Karpas-422 (cell line): ENCODE results near the gene PIK3IP1. TPM values are rescaled to one million over a fixed set of nuclear protein-coding genes. Genes with fewer than 3 reads are reported as not detected.

Experiments used
- DNase-seq: peaks from one replicate; pipeline ENCODE4 v3.0.0-alpha.2; 2015
- H2AFZ ChIP-seq: fragments of 200-600 bp; sonication (generic); 2 replicates; pipeline ENCODE4 v1.6.1; 2014; ENCODE audit warnings: antibody characterized with exemption, low read length, mixed read lengths
- H3K27ac ChIP-seq: fragments of 200-600 bp; sonication (generic); 2 replicates; pipeline ENCODE4 v1.5.1; 2014; ENCODE audit warnings: mild to moderate bottlenecking, low read length, moderate library complexity
- H3K27me3 ChIP-seq: fragments of 200-600 bp; sonication (generic); 2 replicates; pipeline ENCODE4 v1.6.1; 2014; ENCODE audit warnings: low read length, mixed read lengths
- H3K36me3 ChIP-seq: fragments of 200-600 bp; sonication (generic); 2 replicates; pipeline ENCODE4 v1.6.1; 2014; ENCODE audit warnings: low read length, mixed read lengths; ENCODE audit not compliant: insufficient read depth
- H3K4me1 ChIP-seq: fragments of 200-600 bp; sonication (generic); 2 replicates; pipeline ENCODE4 v1.6.1; 2014; ENCODE audit warnings: mild to moderate bottlenecking, low read length, mixed read lengths
- H3K4me2 ChIP-seq: fragments of 200-600 bp; sonication (generic); 2 replicates; pipeline ENCODE4 v1.6.1; 2014; ENCODE audit warnings: low read length, low read depth, mild to moderate bottlenecking; ENCODE audit not compliant: poor library complexity, severe bottlenecking
- H3K4me3 ChIP-seq: fragments of 200-600 bp; sonication (generic); 2 replicates; pipeline ENCODE4 v1.5.1; 2014; ENCODE audit warnings: mild to moderate bottlenecking, antibody characterized with exemption, low read length, mixed read lengths
- H3K79me2 ChIP-seq: fragments of 200-600 bp; sonication (generic); 2 replicates; pipeline ENCODE4 v1.6.1; 2014; ENCODE audit warnings: mild to moderate bottlenecking, low read length, mixed read lengths
- H3K9ac ChIP-seq: fragments of 200-600 bp; sonication (generic); 2 replicates; pipeline ENCODE4 v1.6.0; 2014; ENCODE audit warnings: low read length
- H3K9me2 ChIP-seq: fragments of 200-600 bp; sonication (generic), shearing (Covaris generic); replicated peaks from 2 replicates; pipeline ENCODE4 v1.6.0; 2014; ENCODE audit warnings: mild to moderate bottlenecking, low read length, moderate library complexity; ENCODE audit not compliant: insufficient read depth
- H3K9me3 ChIP-seq: fragments of 300-700, 200-600 bp; sonication (generic); 2 replicates; pipeline ENCODE4 v1.6.1; 2014; ENCODE audit warnings: low read length, mixed read lengths
- H4K20me1 ChIP-seq: fragments of 200-600 bp; sonication (generic); 2 replicates; pipeline ENCODE4 v1.6.1; 2014; ENCODE audit warnings: mild to moderate bottlenecking, antibody characterized with exemption, low read length, low read depth; ENCODE audit not compliant: insufficient read depth
- total RNA-seq: library from RNA; depleted of rRNA; stranded (reverse); fragments of >200 nt; shearing (Covaris generic); gene quantifications from 2 replicates; pipeline ENCODE4 v1.2.3, GENCODE V29; 2014; ENCODE audit warnings: low replicate concordance

The PIK3IP1 gene
- total RNA-seq, 1 experiment from 2014 or later: 17.9 TPM

- Histone ChIP-seq H3K4me3 (peak overlapping the region; percentile 87), H4K20me1 (no peaks in the 10 kb centered on the region), H3K4me1 (peaks cover 81% of the 10 kb centered on the region)
Measured at GRCh38 chr22:31287818-31288495, 4.3 kb downstream of the PIK3IP1 start.

GRCh38 chr22:31286360-31287255 lies 5.7 kb downstream of the PIK3IP1 start:
- H3K9me3 ChIP-seq: no peaks in the 10 kb centered on the region
- H3K36me3 ChIP-seq: no peaks in the 10 kb centered on the region
- no peaks in the 10 kb centered on the region for H3K27me3 ChIP-seq
- peak overlapping the region; percentile 56 for H3K27ac ChIP-seq
- H3K9ac ChIP-seq: no peak overlapping the region
- H3K4me2 ChIP-seq: no peak overlapping the region
- peaks cover 67% of the 10 kb centered on the region for H3K4me1 ChIP-seq
- DNase-seq: no peak
- H3K9me2 ChIP-seq: no peaks in the 10 kb centered on the region
- H2AFZ ChIP-seq: no peak overlapping the region
- H4K20me1 ChIP-seq: no peaks in the 10 kb centered on the region
- no peaks in the 10 kb centered on the region for H3K79me2 ChIP-seq
- H3K4me3 ChIP-seq: no peak overlapping the region

More at GRCh38 chr22:31287818-31288495, 4.3 kb downstream of the PIK3IP1 start:
- Histone ChIP-seq H3K79me2 (no peaks in the 10 kb centered on the region), H3K27me3 (no peaks in the 10 kb centered on the region), H3K9me3 (no peaks in the 10 kb centered on the region), H2AFZ (no peak overlapping the region), H3K9me2 (no peaks in the 10 kb centered on the region), H3K4me2 (peak overlapping the region; percentile 84), H3K9ac (peak overlapping the region; percentile 65), H3K36me3 (no peaks in the 10 kb centered on the region), H3K27ac (peak overlapping the region; percentile 88)
- DNase-seq: peak; percentile 72

GRCh38 chr22:31284281-31285155 lies 7.8 kb downstream of the PIK3IP1 start:
- Histone ChIP-seq H3K4me3 (no peak overlapping the region), H3K9ac (peak overlapping the region; percentile 16; the same call in 1 of the 2 replicates), H3K27me3 (no peaks in the 10 kb centered on the region), H3K9me2 (no peaks in the 10 kb centered on the region), H2AFZ (no peak overlapping the region), H3K27ac (peak overlapping the region; percentile 56), H3K9me3 (no peaks in the 10 kb centered on the region), H3K4me1 (peaks cover 51% of the 10 kb centered on the region), H3K79me2 (no peaks in the 10 kb centered on the region), H3K36me3 (peaks cover 5% of the 10 kb centered on the region; the same call in 1 of the 2 replicates), H3K4me2 (peak overlapping the region; percentile 12), H4K20me1 (no peaks in the 10 kb centered on the region)
- no peak for DNase-seq

- DNase-seq: no peak
- H3K27ac ChIP-seq: no peak overlapping the region
- H3K4me1 ChIP-seq: peaks cover 35% of the 10 kb centered on the region
Measured at GRCh38 chr22:31282748-31283468, 9.4 kb downstream of the PIK3IP1 start.

GRCh38 chr22:31281733-31282132 lies 10.6 kb downstream of the PIK3IP1 start:
- peaks cover 29% of the 10 kb centered on the region for H3K4me1 ChIP-seq
- no peaks in the 10 kb centered on the region for H3K9me3 ChIP-seq
- no peak overlapping the region for H3K27ac ChIP-seq
- H3K9me2 ChIP-seq: no peaks in the 10 kb centered on the region
- no peak overlapping the region for H3K9ac ChIP-seq
- no peaks in the 10 kb centered on the region for H3K79me2 ChIP-seq
- no peak overlapping the region for H3K4me2 ChIP-seq
- DNase-seq: no peak
- H3K36me3 ChIP-seq: peaks cover 15% of the 10 kb centered on the region
- no peaks in the 10 kb centered on the region for H3K27me3 ChIP-seq
- H2AFZ ChIP-seq: no peak overlapping the region
- no peak overlapping the region for H3K4me3 ChIP-seq
- H4K20me1 ChIP-seq: no peaks in the 10 kb centered on the region

More at GRCh38 chr22:31282748-31283468, 9.4 kb downstream of the PIK3IP1 start:
- Histone ChIP-seq H3K27me3 (no peaks in the 10 kb centered on the region), H3K9ac (no peak overlapping the region), H3K9me3 (no peaks in the 10 kb centered on the region), H3K4me2 (no peak overlapping the region), H4K20me1 (no peaks in the 10 kb centered on the region), H2AFZ (no peak overlapping the region), H3K36me3 (peaks cover 15% of the 10 kb centered on the region), H3K9me2 (no peaks in the 10 kb centered on the region), H3K4me3 (no peak overlapping the region), H3K79me2 (no peaks in the 10 kb centered on the region)

- Histone ChIP-seq H3K27ac (no peak overlapping the region), H3K4me2 (no peak overlapping the region), H3K9me3 (no peaks in the 10 kb centered on the region), H3K9ac (no peak overlapping the region), H4K20me1 (no peaks in the 10 kb centered on the region), H3K4me3 (no peak overlapping the region), H3K79me2 (no peaks in the 10 kb centered on the region), H3K4me1 (peaks cover 11% of the 10 kb centered on the region), H3K27me3 (no peaks in the 10 kb centered on the region), H3K9me2 (no peaks in the 10 kb centered on the region), H3K36me3 (peaks cover 19% of the 10 kb centered on the region), H2AFZ (no peak overlapping the region)
- no peak for DNase-seq
Measured at GRCh38 chr22:31279821-31280505, 12.3 kb downstream of the PIK3IP1 start.

- Histone ChIP-seq H3K36me3 (peaks cover 19% of the 10 kb centered on the region), H3K9ac (no peak overlapping the region), H3K9me2 (no peaks in the 10 kb centered on the region), H3K9me3 (no peaks in the 10 kb centered on the region), H3K79me2 (no peaks in the 10 kb centered on the region), H3K4me1 (peaks cover 4% of the 10 kb centered on the region), H3K27me3 (no peaks in the 10 kb centered on the region), H3K27ac (no peak overlapping the region), H3K4me3 (no peak overlapping the region), H2AFZ (no peak overlapping the region), H3K4me2 (no peak overlapping the region), H4K20me1 (no peaks in the 10 kb centered on the region)
- DNase-seq: no peak
Measured at GRCh38 chr22:31279327-31279669, 13.0 kb downstream of the PIK3IP1 start.
